SK-N-MC (cell line): Measurements from ENCODE around the gene PLCE1.

Experiments
- EZH2 ChIP-seq: fragments of 200-600 bp; sonication (generic); IDR thresholded peaks from one replicate; pipeline ENCODE4 v1.6.1; 2017; ENCODE audit warnings: antibody characterized with exemption
- FOXP2 ChIP-seq: optimal IDR thresholded peaks from 2 replicates; pipeline ENCODE3; 2011; ENCODE audit warnings: mild to moderate bottlenecking, moderate library complexity; ENCODE audit not compliant: insufficient read depth; ENCODE audit errors: extremely low read length, control extremely low read depth
- POLR2AphosphoS5 ChIP-seq: IDR thresholded peaks from 2 replicates; pipeline ENCODE4 v1.6.1; 2012; ENCODE audit warnings: mild to moderate bottlenecking, low read depth, low read length, borderline replicate concordance

DNA sequence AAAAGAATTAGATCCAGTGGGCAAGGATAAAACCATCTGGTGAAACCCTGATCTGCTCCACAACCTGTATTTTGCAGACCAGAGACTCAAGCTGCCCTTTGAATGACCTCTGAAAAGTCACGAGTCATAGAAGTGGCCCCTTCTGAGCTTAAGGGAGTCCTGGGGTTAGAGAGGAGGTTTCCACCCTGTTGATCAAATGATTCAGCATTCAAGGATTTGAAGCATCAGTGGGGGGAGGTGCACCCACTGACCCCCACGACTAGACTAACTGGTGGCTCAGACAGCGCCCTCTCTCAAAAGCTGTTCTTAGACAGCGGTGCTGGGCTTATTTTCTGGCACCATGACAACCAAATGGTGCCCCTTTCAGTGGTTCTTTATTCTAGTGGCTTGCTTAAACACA is 44.3 kb downstream of the PLCE1 start:
- TF ChIP-seq EZH2 = no peak
- TF ChIP-seq POLR2AphosphoS5 = no peak
- no peak for TF ChIP-seq FOXP2
